Heart left ventricle (tissue), 13 donors: Measurements from ENCODE around the gene MPST.

Experiments
- POLR2A ChIP-seq, 2 donors: fragments of 450-650 bp; IDR thresholded peaks; one replicate each; pipeline ENCODE4 v1.6.1; 2017; ENCODE audit warnings: antibody characterized with exemption in 2 of 2, mild to moderate bottlenecking in 2 of 2, moderate library complexity in 2 of 2
- TF ChIP-seq, protein P1 (sequence below), 12 donors: fragments of 200-600 bp; sonication (generic) in 4 of 12; IDR thresholded peaks; one replicate each; pipeline versions ENCODE4 v1.5.0 to v1.8.0; 2018 to 2022; ENCODE audit warnings: antibody characterized with exemption in 12 of 12, mild to moderate bottlenecking in 5 of 12
- donor health status: ischemic (EF 13 %, LVEDD 7.1; RV severe dilation, severe dysfunction).
- donor health status: DM: no; HTN: yes; CAD: no.
- donor health status: DM: no; HTN: no; CAD: no.
- donor health status: ischemic (EF 25% LVEDD 6.9; RV normal size, moderate dysfunction).
- donor health status: ischemic (EF 25% LVEDD 5.7; RV mildly dilated, moderate dysfunction).
- donor health status: ischemic (EF 35%, LVEDD 5.7; RV mildly dilated, moderate dysfunction).
- donor health status: nonischemic (EF 11% LVEDD 7.7; RV severe dilation, severe dysfunction).
- donor health status: DM: yes; HTN: yes; CAD: no.
- donor health status: PGD.
- donor health status: ischemic (EF 29% LVEDD 5.4; RV normal size, mild dysfunction).
- donor health status: nonischemic (EF 23%, LVEDD 6.1; RV moderate dilation, normal function).

DNA sequence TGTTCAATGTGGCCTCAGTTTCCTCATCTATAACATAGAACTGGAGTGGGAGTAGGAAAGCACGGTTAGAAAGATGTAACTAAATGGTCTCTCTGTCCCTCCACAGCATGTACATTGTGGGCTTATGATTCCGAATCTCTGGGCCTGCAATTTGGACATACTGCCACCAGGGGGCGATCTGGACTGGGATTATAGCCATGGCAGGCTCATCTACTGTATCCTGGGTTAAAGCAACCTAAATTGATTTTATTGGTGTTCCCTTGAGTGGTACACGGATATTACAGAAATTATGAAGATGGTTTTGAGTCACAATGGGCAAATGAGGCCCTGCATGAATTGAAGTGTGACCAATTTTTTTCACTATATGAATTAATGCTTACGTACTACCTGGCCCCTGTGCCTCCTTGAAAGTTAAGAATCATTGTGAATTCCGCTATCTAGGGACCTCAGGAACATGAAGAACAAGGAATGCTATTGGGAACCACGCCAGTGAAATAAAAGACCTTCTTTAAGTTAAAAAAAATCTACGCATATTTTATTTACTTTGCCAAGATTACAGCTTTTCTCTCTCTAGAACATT is 33.2 kb upstream of the MPST start:
- TF ChIP-seq, protein P1, sequence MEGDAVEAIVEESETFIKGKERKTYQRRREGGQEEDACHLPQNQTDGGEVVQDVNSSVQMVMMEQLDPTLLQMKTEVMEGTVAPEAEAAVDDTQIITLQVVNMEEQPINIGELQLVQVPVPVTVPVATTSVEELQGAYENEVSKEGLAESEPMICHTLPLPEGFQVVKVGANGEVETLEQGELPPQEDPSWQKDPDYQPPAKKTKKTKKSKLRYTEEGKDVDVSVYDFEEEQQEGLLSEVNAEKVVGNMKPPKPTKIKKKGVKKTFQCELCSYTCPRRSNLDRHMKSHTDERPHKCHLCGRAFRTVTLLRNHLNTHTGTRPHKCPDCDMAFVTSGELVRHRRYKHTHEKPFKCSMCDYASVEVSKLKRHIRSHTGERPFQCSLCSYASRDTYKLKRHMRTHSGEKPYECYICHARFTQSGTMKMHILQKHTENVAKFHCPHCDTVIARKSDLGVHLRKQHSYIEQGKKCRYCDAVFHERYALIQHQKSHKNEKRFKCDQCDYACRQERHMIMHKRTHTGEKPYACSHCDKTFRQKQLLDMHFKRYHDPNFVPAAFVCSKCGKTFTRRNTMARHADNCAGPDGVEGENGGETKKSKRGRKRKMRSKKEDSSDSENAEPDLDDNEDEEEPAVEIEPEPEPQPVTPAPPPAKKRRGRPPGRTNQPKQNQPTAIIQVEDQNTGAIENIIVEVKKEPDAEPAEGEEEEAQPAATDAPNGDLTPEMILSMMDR (IDR thresholded peaks at IDR 0.05) = peak in 11 of 12 donors; percentile 12 to 53 (median 41)
- TF ChIP-seq POLR2A (IDR thresholded peaks at IDR 0.05) = no peak
